ENCODE measurements around the gene DOCK1. TPM values are rescaled to one million over a fixed set of nuclear protein-coding genes. Genes with fewer than 3 reads are reported as not detected.

The DOCK1 gene
- total and polyA plus RNA-seq, 3 donors from 2014 or later, result 19.0 to 46.2 (median 32.0) TPM

GRCh38 chr10:127017541-127018297 lies 112.5 kb downstream of the DOCK1 start:
- H3K36me3 ChIP-seq (ENCODE audit: low read depth, missing control alignments), result no peaks in the 10 kb centered on the region

GRCh38 chr10:127018298-127018650 lies 113.0 kb downstream of the DOCK1 start:
- Histone ChIP-seq H3K27ac (no peak overlapping the region), H3K9me3 (no peaks in the 10 kb centered on the region), H3K27me3 (no peaks in the 10 kb centered on the region), H3K36me3 (ENCODE audit: low read depth, missing control alignments) (no peaks in the 10 kb centered on the region), H3K4me3 (no peak overlapping the region), H3K4me1 (peaks cover 2% of the 10 kb centered on the region)
- no peak for DNase-seq
- 91 to 97% methylated on average over 4 of the region's 4 CpGs for WGBS, 2 donors
- intact Hi-C loops (cut with DNase I; ENCODE audit: low total_unique reads), result no loop called here
- no peak for TF ChIP-seq CTCF (IDR thresholded peaks at IDR 0.05)
- TF ChIP-seq POLR2A (IDR thresholded peaks at IDR 0.05), result no peak

More at GRCh38 chr10:127017541-127018297, 112.5 kb downstream of the DOCK1 start:
- 91 to 92% methylated on average over 17 to 20 of the region's 20 CpGs for WGBS, 2 donors
- intact Hi-C loops (cut with DNase I; ENCODE audit: low total_unique reads), result no loop called here
- no peaks in the 10 kb centered on the region for H3K27me3 ChIP-seq
- TF ChIP-seq POLR2A (IDR thresholded peaks at IDR 0.05) (no peak), CTCF (IDR thresholded peaks at IDR 0.05) (no peak)
- H3K4me3 ChIP-seq, result no peak overlapping the region
- no peak for DNase-seq
- no peak overlapping the region for H3K27ac ChIP-seq
- peaks cover 3% of the 10 kb centered on the region for H3K4me1 ChIP-seq
- no peaks in the 10 kb centered on the region for H3K9me3 ChIP-seq

GRCh38 chr10:127018766-127019165 lies 113.5 kb downstream of the DOCK1 start:
- Histone ChIP-seq H3K27me3 (no peaks in the 10 kb centered on the region), H3K9me3 (no peaks in the 10 kb centered on the region), H3K4me1 (no peaks in the 10 kb centered on the region), H3K4me3 (no peak overlapping the region), H3K27ac (no peak overlapping the region), H3K36me3 (ENCODE audit: low read depth, missing control alignments) (no peaks in the 10 kb centered on the region)
- WGBS, 2 donors, result 94% methylated on average over 8 of the region's 8 CpGs
- TF ChIP-seq POLR2A (IDR thresholded peaks at IDR 0.05) (no peak), CTCF (IDR thresholded peaks at IDR 0.05) (no peak)
- DNase-seq, result no peak
- intact Hi-C loops (cut with DNase I; ENCODE audit: low total_unique reads), result no loop called here

GRCh38 chr10:127020260-127020659 lies 115.0 kb downstream of the DOCK1 start:
- 90 to 93% methylated on average over 3 of the region's 3 CpGs for WGBS, 2 donors
- intact Hi-C loops (cut with DNase I; ENCODE audit: low total_unique reads), result no loop called here
- H3K4me1 ChIP-seq, result no peaks in the 10 kb centered on the region
- no peak overlapping the region for H3K4me3 ChIP-seq
- TF ChIP-seq POLR2A (IDR thresholded peaks at IDR 0.05), result no peak
- no peak for TF ChIP-seq CTCF (IDR thresholded peaks at IDR 0.05)
- no peak overlapping the region for H3K27ac ChIP-seq
- H3K27me3 ChIP-seq, result no peaks in the 10 kb centered on the region
- no peaks in the 10 kb centered on the region for H3K36me3 ChIP-seq (ENCODE audit: low read depth, missing control alignments)
- DNase-seq, result no peak
- H3K9me3 ChIP-seq, result no peaks in the 10 kb centered on the region

GRCh38 chr10:127021801-127022200 lies 116.6 kb downstream of the DOCK1 start:
- Histone ChIP-seq H3K9me3 (no peaks in the 10 kb centered on the region), H3K4me1 (no peaks in the 10 kb centered on the region), H3K36me3 (ENCODE audit: low read depth, missing control alignments) (no peaks in the 10 kb centered on the region), H3K27me3 (no peaks in the 10 kb centered on the region), H3K27ac (no peak overlapping the region), H3K4me3 (no peak overlapping the region)
- WGBS, 2 donors, result 68 to 72% methylated on average over 6 of the region's 6 CpGs
- no peak for TF ChIP-seq CTCF (IDR thresholded peaks at IDR 0.05)
- TF ChIP-seq POLR2A (IDR thresholded peaks at IDR 0.05), result no peak
- intact Hi-C loops (cut with DNase I; ENCODE audit: low total_unique reads), result no loop called here
- no peak for DNase-seq
